Omental fat pad (tissue), 4 donors: ENCODE results near the gene FBXO46. TPM values are rescaled to one million over a fixed set of nuclear protein-coding genes. Genes with fewer than 3 reads are reported as not detected.

Source experiments
- ATAC-seq: fragments of 150-250 bp; one replicate; pipeline ENCODE4 v1.9.1; 2016; ENCODE audit warnings: mild to moderate bottlenecking, moderate library complexity; ENCODE audit not compliant: low FRiP score
- DNase-seq: peaks from one replicate; pipeline ENCODE4 v3.0.0-alpha.2; 2019; ENCODE audit warnings: low spot score
- total RNA-seq, 4 donors: library from RNA; depleted of rRNA; stranded (reverse); fragments of >200 nt; gene quantifications; one replicate each; pipeline ENCODE4 v1.1.0, GENCODE V29; 2016
- TF ChIP-seq, protein P1 (sequence below), 3 donors: fragments of 450-650 bp; IDR thresholded peaks; one replicate each; pipeline ENCODE4 v1.5.1; 2016 to 2017; ENCODE audit warnings: antibody characterized with exemption in 3 of 3, mild to moderate bottlenecking in 3 of 3, moderate library complexity in 2 of 3

The FBXO46 gene
- total RNA-seq, 4 donors from 2014 or later = 5.8 to 7.6 (median 6.7) TPM

- ATAC-seq (no peak), DNase-seq (no peak)
- TF ChIP-seq, protein P1, sequence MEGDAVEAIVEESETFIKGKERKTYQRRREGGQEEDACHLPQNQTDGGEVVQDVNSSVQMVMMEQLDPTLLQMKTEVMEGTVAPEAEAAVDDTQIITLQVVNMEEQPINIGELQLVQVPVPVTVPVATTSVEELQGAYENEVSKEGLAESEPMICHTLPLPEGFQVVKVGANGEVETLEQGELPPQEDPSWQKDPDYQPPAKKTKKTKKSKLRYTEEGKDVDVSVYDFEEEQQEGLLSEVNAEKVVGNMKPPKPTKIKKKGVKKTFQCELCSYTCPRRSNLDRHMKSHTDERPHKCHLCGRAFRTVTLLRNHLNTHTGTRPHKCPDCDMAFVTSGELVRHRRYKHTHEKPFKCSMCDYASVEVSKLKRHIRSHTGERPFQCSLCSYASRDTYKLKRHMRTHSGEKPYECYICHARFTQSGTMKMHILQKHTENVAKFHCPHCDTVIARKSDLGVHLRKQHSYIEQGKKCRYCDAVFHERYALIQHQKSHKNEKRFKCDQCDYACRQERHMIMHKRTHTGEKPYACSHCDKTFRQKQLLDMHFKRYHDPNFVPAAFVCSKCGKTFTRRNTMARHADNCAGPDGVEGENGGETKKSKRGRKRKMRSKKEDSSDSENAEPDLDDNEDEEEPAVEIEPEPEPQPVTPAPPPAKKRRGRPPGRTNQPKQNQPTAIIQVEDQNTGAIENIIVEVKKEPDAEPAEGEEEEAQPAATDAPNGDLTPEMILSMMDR (IDR thresholded peaks at IDR 0.05) = no peak
Measured at GRCh38 chr19:45765702-45766295, 35.1 kb upstream of the FBXO46 start.

- ATAC-seq (no peak), DNase-seq (no peak)
- TF ChIP-seq, protein P1 (IDR thresholded peaks at IDR 0.05) = no peak
Measured at GRCh38 chr19:45764945-45765701, 34.4 kb upstream of the FBXO46 start.

DNA sequence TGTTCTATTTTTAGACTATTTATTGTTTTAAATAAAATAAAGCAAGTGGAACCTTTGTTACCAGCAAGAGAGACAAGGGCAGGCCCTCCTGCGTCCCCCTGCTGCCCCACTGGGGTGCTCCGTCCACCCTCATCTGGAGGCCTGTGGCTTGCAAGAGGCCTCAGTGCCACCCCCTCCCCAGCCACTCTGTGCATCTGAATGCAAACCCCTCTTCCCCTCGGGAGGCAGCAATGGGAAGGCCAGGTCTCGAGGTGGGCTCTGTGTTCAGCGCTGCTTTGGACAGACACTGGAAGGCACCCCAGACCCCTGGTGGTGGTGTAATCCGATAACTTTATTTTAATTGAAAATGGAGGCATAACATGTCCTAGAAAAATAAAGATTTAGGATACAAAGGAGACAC, 33.8 kb upstream of the FBXO46 start:
- DNase-seq = no peak
- TF ChIP-seq, protein P1 (IDR thresholded peaks at IDR 0.05) = no peak
- ATAC-seq = no peak

- TF ChIP-seq, protein P1 (IDR thresholded peaks at IDR 0.05) = no peak
- DNase-seq = no peak
- ATAC-seq = no peak
Measured at GRCh38 chr19:45763691-45764294, 33.1 kb upstream of the FBXO46 start.

DNA sequence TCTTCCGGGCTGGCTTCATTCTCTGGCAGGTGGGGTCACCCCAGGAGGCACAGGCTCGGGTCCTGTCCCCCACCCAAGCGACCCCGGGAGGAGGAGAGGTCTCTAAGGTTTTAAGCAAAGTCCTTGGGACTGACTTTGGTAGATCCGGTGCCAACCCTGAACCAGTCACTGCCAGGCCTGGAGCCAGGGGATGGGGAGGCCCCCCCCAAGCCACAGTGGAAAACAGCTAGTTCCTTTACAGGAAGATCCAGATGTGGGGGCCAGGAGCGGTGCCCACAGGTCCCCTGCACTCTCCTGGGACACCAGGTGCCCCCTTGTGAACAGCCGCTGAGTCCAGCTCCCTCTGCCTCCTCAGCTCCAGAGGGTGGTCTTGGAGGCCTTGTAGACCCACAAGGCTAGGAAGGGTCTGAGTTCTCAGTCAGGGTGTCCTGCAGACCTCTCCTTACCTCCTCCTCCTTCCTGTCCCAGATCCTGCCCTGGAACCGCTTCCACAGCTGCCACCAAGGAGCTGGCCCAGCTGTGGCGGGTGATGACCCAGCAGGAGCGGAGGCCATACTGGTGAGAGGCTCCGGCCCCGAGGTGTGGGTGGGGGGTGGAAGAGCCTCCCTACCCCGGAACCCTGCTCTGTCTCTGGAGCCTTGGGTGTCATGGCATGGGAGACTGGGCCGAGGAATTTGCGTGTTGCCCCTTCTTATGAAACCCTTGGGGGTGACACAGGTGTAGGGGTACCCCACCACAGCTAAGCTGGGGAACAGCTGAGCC, 32.4 kb upstream of the FBXO46 start:
- no peak for DNase-seq
- TF ChIP-seq, protein P1 (IDR thresholded peaks at IDR 0.05) = no peak
- ATAC-seq = no peak

DNA sequence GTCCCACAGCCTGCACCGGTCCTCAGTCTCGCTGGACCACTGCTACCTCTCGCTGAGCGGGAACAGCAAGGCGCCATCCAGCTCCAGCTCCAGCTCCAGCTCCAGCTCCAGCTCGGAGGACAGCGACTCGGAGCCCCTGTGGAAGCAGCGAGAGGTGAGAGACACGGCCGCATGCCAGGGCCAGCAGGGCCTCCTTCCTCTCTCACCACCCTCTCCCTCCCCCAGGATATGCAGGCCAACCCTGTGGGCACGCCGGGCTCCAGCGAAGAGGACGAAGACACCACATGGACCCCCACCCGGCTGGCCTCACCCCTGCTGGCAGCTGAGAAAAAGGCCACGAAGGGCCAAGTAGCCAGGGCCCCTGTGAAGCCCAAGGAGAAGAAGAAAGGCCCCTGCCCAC, 31.0 kb upstream of the FBXO46 start:
- ATAC-seq = no peak
- DNase-seq = no peak
- TF ChIP-seq, protein P1 (IDR thresholded peaks at IDR 0.05) = no peak
